HG02884 (cell line): ENCODE measurements around the gene CSMD2.

ENCODE experiments used
- ATAC-seq: cut with Tn5 transposase; IDR thresholded peaks from one replicate; pipeline ENCODE4 v1.9.1; 2021; ENCODE audit warnings: mild to moderate bottlenecking, moderate library complexity; ENCODE audit not compliant: unreplicated experiment

The CSMD2 gene

GRCh38 chr1:33471416-33471815 is 693.6 kb downstream of the CSMD2 start:
- no peak for ATAC-seq

- ATAC-seq, result peak; percentile 35
Measured at GRCh38 chr1:33470495-33471012, 694.5 kb downstream of the CSMD2 start.

- no peak for ATAC-seq
Measured at GRCh38 chr1:33469691-33470090, 695.3 kb downstream of the CSMD2 start.

GRCh38 chr1:33468967-33469366 is 696.1 kb downstream of the CSMD2 start:
- no peak for ATAC-seq

GRCh38 chr1:33468531-33468930 is 696.5 kb downstream of the CSMD2 start:
- no peak for ATAC-seq

GRCh38 chr1:33468011-33468410 is 697.0 kb downstream of the CSMD2 start:
- no peak for ATAC-seq

GRCh38 chr1:33466159-33466558 is 698.9 kb downstream of the CSMD2 start:
- no peak for ATAC-seq

GRCh38 chr1:33465316-33465715 is 699.7 kb downstream of the CSMD2 start:
- no peak for ATAC-seq

- ATAC-seq, result no peak
Measured at GRCh38 chr1:33464552-33464951, 700.5 kb downstream of the CSMD2 start.
